Glutamatergic neuron (in vitro differentiated cells): ENCODE data around the gene SLC6A18. TPM values are rescaled to one million over a fixed set of nuclear protein-coding genes. Genes with fewer than 3 reads are reported as not detected.

Experiments
- DNase-seq: peaks from one replicate; pipeline ENCODE4 v3.0.0; 2022
- H3K27ac Mint-ChIP-seq: one replicate; pipeline ENCODE4 v1.8.0; 2020; ENCODE audit warnings: mild to moderate bottlenecking, mixed read lengths, inconsistent platforms; ENCODE audit not compliant: unreplicated experiment
- H3K27me3 Mint-ChIP-seq: one replicate; pipeline ENCODE4 v1.8.0; 2020; ENCODE audit warnings: mild to moderate bottlenecking, moderate library complexity, mixed read lengths, inconsistent platforms; ENCODE audit not compliant: unreplicated experiment
- H3K36me3 Mint-ChIP-seq: one replicate; pipeline ENCODE4 v1.8.0; 2020; ENCODE audit warnings: mild to moderate bottlenecking, mixed read lengths, inconsistent platforms; ENCODE audit not compliant: unreplicated experiment
- H3K4me1 Mint-ChIP-seq: one replicate; pipeline ENCODE4 v1.8.0; 2020; ENCODE audit warnings: mild to moderate bottlenecking, low read depth, mixed read lengths, inconsistent platforms; ENCODE audit not compliant: unreplicated experiment
- H3K4me3 Mint-ChIP-seq: one replicate; pipeline ENCODE4 v1.8.0; 2020; ENCODE audit warnings: mild to moderate bottlenecking, mixed read lengths, inconsistent platforms; ENCODE audit not compliant: unreplicated experiment
- H3K9me3 Mint-ChIP-seq: one replicate; pipeline ENCODE4 v1.8.0; 2020; ENCODE audit warnings: mild to moderate bottlenecking, moderate library complexity, mixed read lengths, inconsistent platforms; ENCODE audit not compliant: unreplicated experiment
- total RNA-seq: library from RNA; stranded (reverse); fragmentation: NEBNext Ultra II Directional; extraction: Animal tissue kit (Norgen Biotek cat#: 25700); gene quantifications from one replicate; pipeline ENCODE4 v1.2.1, GENCODE V29; 2021; ENCODE audit not compliant: unreplicated experiment
- TF ChIP-seq, protein P1 (sequence below): fragments of 200-600 bp; sonication (generic); IDR thresholded peaks from one replicate; pipeline ENCODE4 v1.5.0; 2021; ENCODE audit not compliant: partially characterized antibody, unreplicated experiment

Gene SLC6A18
- total RNA-seq, 1 donor from 2014 or later, result not detected

DNA sequence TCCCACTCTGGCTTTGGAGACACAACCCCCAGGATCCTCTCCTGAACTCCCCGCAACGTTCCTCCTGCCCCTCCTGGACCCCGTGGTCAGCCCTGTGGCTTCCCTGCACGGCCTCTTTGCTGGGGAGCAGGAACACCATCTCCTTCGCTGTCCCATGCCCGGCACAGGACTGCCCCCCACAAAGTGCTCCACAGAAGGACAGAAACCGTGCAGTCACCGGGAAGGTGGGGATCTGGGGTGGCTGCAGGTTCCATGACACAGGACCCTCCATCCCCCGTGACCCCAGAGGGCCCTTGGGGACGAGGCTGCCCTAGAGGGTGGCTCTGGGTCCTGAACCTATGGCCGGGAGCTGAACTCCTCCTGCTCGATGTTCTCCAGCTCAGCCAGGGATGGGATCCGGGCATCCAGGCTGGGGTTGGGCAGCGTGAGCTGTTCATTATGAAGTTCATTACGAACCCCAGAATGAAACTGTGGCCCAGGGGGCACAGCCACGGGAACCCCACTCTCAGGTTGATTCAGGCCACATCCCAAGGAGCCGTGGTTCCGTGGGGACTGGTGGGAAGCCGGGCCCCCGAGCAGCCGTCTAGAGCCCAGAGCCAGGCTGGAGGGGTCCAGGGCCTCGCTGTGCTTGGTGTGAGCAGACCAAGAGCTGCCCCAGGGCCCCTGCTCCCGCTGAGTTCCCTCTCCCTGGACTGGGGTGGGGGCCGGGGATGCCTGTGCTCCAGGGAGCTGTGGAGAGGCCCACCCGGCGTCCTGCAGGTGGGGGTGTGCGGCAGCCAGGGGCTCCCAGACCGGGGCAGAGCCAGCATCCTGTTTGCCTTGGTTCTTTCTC is 24.5 kb upstream of the SLC6A18 start:
- Mint-ChIP-seq H3K27ac (no peak overlapping the region), H3K36me3 (no peaks in the 10 kb centered on the region), H3K9me3 (peaks cover 2% of the 10 kb centered on the region), H3K4me1 (peaks cover 2% of the 10 kb centered on the region), H3K27me3 (peaks cover 9% of the 10 kb centered on the region), H3K4me3 (no peak overlapping the region)
- TF ChIP-seq, protein P1, sequence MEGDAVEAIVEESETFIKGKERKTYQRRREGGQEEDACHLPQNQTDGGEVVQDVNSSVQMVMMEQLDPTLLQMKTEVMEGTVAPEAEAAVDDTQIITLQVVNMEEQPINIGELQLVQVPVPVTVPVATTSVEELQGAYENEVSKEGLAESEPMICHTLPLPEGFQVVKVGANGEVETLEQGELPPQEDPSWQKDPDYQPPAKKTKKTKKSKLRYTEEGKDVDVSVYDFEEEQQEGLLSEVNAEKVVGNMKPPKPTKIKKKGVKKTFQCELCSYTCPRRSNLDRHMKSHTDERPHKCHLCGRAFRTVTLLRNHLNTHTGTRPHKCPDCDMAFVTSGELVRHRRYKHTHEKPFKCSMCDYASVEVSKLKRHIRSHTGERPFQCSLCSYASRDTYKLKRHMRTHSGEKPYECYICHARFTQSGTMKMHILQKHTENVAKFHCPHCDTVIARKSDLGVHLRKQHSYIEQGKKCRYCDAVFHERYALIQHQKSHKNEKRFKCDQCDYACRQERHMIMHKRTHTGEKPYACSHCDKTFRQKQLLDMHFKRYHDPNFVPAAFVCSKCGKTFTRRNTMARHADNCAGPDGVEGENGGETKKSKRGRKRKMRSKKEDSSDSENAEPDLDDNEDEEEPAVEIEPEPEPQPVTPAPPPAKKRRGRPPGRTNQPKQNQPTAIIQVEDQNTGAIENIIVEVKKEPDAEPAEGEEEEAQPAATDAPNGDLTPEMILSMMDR, result no peak
- DNase-seq, result peak; percentile 18

DNA sequence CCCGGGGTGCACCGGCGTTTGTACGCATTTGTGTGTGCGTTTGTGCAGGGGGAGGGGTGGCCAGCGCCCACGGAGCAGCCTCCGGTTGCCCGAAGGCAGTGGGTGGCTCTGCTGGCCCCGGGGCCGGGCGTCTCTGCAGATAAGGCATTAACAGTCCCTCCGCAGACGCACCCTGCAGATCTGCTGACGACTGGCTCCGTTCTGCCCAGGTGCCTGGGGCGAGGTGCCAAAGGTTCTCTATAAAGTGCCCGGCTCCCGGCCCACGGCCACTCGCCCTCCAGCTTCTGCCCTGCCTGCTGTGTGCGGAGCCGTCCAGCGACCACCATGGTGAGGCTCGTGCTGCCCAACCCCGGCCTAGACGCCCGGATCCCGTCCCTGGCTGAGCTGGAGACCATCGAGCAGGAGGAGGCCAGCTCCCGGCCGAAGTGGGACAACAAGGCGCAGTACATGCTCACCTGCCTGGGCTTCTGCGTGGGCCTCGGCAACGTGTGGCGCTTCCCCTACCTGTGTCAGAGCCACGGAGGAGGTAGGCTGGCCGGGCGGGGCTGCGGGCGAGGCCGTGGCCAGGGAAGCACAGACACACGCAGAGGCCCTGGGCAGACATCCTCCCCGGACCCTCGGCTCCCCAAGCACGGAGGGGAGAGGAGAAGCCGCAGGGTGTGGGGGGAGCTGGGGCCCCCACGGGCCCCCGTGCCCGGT is 23.7 kb upstream of the SLC6A18 start, which contains the start of gene SLC6A19:
SLC6A19 (plus strand) TSS at position 269 of the 699 bp plus-strand sequence; CDS start at position 325, 56 bp downstream.
- H3K4me3 Mint-ChIP-seq, result no peak within 1 kb of the TSS
- H3K9me3 Mint-ChIP-seq, result peaks cover 2% of the 10 kb centered on the region
- peak; percentile 19 for DNase-seq
- H3K27me3 Mint-ChIP-seq, result peaks cover 10% of the 10 kb centered on the region
- TF ChIP-seq, protein P1, result no peak
- no peaks in the 10 kb centered on the region for H3K36me3 Mint-ChIP-seq
- H3K4me1 Mint-ChIP-seq, result peaks cover 2% of the 10 kb centered on the region
- no peak within 1 kb of the TSS for H3K27ac Mint-ChIP-seq

DNA sequence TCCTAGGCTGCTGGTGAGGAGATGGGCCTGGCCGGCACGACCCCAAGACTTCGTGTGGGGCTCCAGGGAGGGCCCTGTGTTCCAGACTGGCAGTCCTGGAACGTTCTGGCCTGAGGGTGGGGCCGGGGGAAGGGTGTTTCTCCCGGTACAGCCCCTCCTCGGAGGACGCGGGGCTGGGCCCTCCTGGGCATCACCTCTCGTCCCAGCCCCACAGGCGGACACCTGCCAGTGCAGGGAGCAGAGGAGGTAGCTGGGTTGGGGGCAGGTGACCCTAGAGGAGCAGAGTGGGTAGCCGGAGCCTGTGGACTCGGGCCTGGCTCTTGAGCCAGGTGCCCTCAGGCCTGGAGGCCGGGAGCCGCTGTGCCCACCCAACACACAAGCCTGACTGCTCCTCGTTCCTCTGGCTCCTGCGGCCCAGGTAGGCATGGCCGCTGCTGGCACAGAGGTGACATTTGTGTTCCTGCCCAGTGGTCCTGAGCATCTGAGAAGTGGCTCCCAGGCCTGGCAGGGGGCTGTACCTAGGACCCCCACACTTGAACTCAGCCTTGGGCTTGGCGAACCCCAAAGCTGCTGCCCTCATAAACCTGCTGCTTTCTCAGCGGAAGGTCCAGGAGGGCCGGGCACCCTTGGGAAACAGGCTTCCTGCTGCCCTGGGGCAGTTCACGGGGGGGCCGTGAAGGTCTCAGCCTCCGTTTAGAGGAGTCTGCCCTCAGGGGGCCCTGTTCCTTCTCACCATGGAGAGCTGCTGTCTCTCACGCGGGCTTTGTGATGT is 23.0 kb upstream of the SLC6A18 start:
- TF ChIP-seq, protein P1, result no peak
- H3K4me1 Mint-ChIP-seq, result peaks cover 2% of the 10 kb centered on the region
- H3K27ac Mint-ChIP-seq, result no peak overlapping the region
- peak; percentile 23 for DNase-seq
- peaks cover 10% of the 10 kb centered on the region for H3K27me3 Mint-ChIP-seq
- H3K36me3 Mint-ChIP-seq, result no peaks in the 10 kb centered on the region
- H3K4me3 Mint-ChIP-seq, result no peak overlapping the region
- peaks cover 2% of the 10 kb centered on the region for H3K9me3 Mint-ChIP-seq

DNA sequence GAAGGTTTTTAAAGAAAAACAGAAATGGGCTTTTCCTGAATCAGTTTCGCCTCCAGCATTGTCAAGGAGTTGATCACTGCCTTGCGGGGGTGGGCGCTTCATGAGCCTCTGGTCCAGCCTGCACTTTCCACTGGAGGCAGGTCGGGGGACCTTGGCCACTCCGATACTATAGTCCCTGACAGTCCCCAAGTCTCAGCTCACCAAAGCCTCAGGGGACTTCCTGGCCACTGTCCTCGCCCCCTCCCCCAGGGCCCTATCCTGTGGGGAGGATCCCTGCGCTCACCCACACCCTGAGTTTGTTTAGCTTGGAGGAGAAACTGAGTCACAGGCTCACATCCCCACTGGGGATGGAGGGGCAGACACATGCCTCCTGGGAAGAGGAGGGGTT is 22.4 kb upstream of the SLC6A18 start:
- H3K4me3 Mint-ChIP-seq, result no peak overlapping the region
- peaks cover 2% of the 10 kb centered on the region for H3K9me3 Mint-ChIP-seq
- H3K36me3 Mint-ChIP-seq, result no peaks in the 10 kb centered on the region
- DNase-seq, result peak; percentile 8
- peaks cover 2% of the 10 kb centered on the region for H3K4me1 Mint-ChIP-seq
- TF ChIP-seq, protein P1, result no peak
- peaks cover 10% of the 10 kb centered on the region for H3K27me3 Mint-ChIP-seq
- no peak overlapping the region for H3K27ac Mint-ChIP-seq
